Endodermal cell (in vitro differentiated cells): ENCODE results near the gene MRAP2. TPM values are rescaled to one million over a fixed set of nuclear protein-coding genes. Genes with fewer than 3 reads are reported as not detected.
A peak's percentile ranks its signal among the peaks of the same experiment; 100 is the strongest.
"Not testable (repeated sequence)": the region's sequence is repeated elsewhere in the genome, so short reads cannot be mapped to it uniquely, and the experiment has no call there.

Source experiments
- DNase-seq: peaks from one replicate; pipeline ENCODE4 v3.0.0-alpha.2; 2017
- H3K27ac ChIP-seq: 2 replicates; pipeline ENCODE4 v1.5.1; 2013; ENCODE audit warnings: mild to moderate bottlenecking, low read depth, low read length, moderate library complexity
- H3K27me3 ChIP-seq: 2 replicates; pipeline ENCODE4 v1.6.1; 2013; ENCODE audit warnings: mild to moderate bottlenecking, low read length, moderate library complexity; ENCODE audit not compliant: insufficient read depth, control insufficient read depth, poor library complexity, severe bottlenecking
- H3K36me3 ChIP-seq: 2 replicates; pipeline ENCODE4 v1.7.0; 2013; ENCODE audit warnings: mild to moderate bottlenecking, low read length, moderate library complexity; ENCODE audit not compliant: control insufficient read depth, insufficient read depth
- H3K4me1 ChIP-seq: one replicate; pipeline ENCODE4 v1.7.0; 2013; ENCODE audit warnings: low read length; ENCODE audit not compliant: control insufficient read depth, insufficient read depth
- H3K4me3 ChIP-seq: 2 replicates; pipeline ENCODE4 v1.5.1; 2013; ENCODE audit warnings: mild to moderate bottlenecking, low read length, moderate library complexity
- H3K9ac ChIP-seq: 2 replicates; pipeline ENCODE4 v1.6.1; 2013; ENCODE audit warnings: mild to moderate bottlenecking, low read length, moderate library complexity; ENCODE audit not compliant: poor library complexity, severe bottlenecking; ENCODE audit errors: extremely low read depth
- H3K9me3 ChIP-seq: 2 replicates; pipeline ENCODE4 v1.6.1; 2013; ENCODE audit warnings: mild to moderate bottlenecking, low read length, moderate library complexity; ENCODE audit not compliant: control insufficient read depth
- H3K27ac Mint-ChIP-seq: 2 replicates; pipeline ENCODE4 v1.8.0; 2020; ENCODE audit warnings: mixed read lengths
- H3K27me3 Mint-ChIP-seq: 2 replicates; pipeline ENCODE4 v1.8.0; 2021; ENCODE audit warnings: mild to moderate bottlenecking, mixed read lengths; ENCODE audit not compliant: insufficient read depth
- H3K36me3 Mint-ChIP-seq: 2 replicates; pipeline ENCODE4 v1.8.0; 2020; ENCODE audit warnings: low read depth, mixed read lengths
- H3K4me1 Mint-ChIP-seq: 2 replicates; pipeline ENCODE4 v1.8.0; 2020; ENCODE audit warnings: mixed read lengths
- H3K4me3 Mint-ChIP-seq: 2 replicates; pipeline ENCODE4 v1.8.0; 2020; ENCODE audit warnings: mild to moderate bottlenecking, moderate library complexity, mixed read lengths
- H3K9me3 Mint-ChIP-seq: 2 replicates; pipeline ENCODE4 v1.8.0; 2020; ENCODE audit warnings: mild to moderate bottlenecking, mixed read lengths
- WGBS, 2 experiments: methylation state at CpG; one replicate each; pipeline versions ENCODE4 v1.1.5 to v1.1.7; 2013; ENCODE audit warnings: missing lambda C conversion rate in 2 of 2, mixed read lengths in 1 of 2; ENCODE audit not compliant: insufficient coverage in 1 of 2, insufficient read length in 1 of 2; 5-methylcytosine and 5-hydroxymethylcytosine counted together
- total RNA-seq, 2 donors: library from RNA; stranded (reverse); fragmentation: NEBNext Ultra II Directional in 1 of 2; extraction: Animal tissue kit (Norgen Biotek cat#: 25700) in 1 of 2; gene quantifications; 2 replicates in 1 of 2; 3 replicates in 1 of 2; pipeline ENCODE4 v1.2.1, GENCODE V29; 2021
- TF ChIP-seq, protein P1 (sequence below): fragments of 200-600 bp; sonication (generic); conservative IDR thresholded peaks from 2 replicates; pipeline ENCODE4 v1.5.0; 2021; ENCODE audit warnings: antibody characterized with exemption, mild to moderate bottlenecking

The MRAP2 gene
- total RNA-seq, 2 donors from 2014 or later = 10.7 to 10.8 TPM

DNA sequence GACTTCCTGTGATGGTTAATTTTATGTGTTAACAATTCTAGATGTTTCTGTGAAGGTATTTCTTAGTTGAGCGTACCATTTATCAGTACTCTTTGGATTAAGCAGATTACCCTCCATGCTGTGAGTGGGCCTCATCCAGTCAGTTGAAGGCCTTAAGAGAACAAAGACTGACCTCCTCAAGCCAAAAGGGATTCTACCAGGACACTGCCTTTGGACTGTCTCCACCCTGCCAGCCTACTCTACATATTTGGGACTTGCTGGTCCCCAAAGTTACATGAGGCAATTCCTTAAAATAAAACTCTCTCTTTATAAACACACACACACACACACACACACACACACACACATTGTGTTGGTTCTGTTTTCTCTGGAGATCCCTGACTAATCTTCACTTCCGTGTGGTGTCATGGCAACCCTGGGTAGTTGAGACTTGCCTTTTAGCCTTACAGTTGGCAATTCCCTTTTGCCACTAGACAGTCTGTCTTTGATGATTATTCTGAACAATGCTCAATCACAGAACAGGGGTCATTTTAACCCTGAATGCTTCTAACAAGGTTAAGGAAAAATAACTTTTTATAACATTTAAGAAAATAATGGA, 32.2 kb downstream of the MRAP2 start:
- H3K27me3 ChIP-seq = no peaks in the 10 kb centered on the region
- TF ChIP-seq, protein P1, sequence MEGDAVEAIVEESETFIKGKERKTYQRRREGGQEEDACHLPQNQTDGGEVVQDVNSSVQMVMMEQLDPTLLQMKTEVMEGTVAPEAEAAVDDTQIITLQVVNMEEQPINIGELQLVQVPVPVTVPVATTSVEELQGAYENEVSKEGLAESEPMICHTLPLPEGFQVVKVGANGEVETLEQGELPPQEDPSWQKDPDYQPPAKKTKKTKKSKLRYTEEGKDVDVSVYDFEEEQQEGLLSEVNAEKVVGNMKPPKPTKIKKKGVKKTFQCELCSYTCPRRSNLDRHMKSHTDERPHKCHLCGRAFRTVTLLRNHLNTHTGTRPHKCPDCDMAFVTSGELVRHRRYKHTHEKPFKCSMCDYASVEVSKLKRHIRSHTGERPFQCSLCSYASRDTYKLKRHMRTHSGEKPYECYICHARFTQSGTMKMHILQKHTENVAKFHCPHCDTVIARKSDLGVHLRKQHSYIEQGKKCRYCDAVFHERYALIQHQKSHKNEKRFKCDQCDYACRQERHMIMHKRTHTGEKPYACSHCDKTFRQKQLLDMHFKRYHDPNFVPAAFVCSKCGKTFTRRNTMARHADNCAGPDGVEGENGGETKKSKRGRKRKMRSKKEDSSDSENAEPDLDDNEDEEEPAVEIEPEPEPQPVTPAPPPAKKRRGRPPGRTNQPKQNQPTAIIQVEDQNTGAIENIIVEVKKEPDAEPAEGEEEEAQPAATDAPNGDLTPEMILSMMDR = no peak
- Mint-ChIP-seq H3K36me3 (peaks cover 61% of the 10 kb centered on the region), H3K27ac (no peak overlapping the region), H3K9me3 (peaks cover 33% of the 10 kb centered on the region), H3K4me1 (peaks cover 26% of the 10 kb centered on the region), H3K27me3 (peaks cover 1% of the 10 kb centered on the region), H3K4me3 (no peak overlapping the region)
- H3K27ac ChIP-seq = no peak overlapping the region
- H3K4me3 ChIP-seq = no peak overlapping the region
- H3K4me1 ChIP-seq = peaks cover 14% of the 10 kb centered on the region
- no peak for DNase-seq
- H3K9ac ChIP-seq = no peak overlapping the region
- H3K36me3 ChIP-seq = peaks cover 28% of the 10 kb centered on the region
- H3K9me3 ChIP-seq = peaks cover 58% of the 10 kb centered on the region
- 63 to 78% methylated on average over 2 of the region's 2 CpGs for WGBS, 2 experiments

DNA sequence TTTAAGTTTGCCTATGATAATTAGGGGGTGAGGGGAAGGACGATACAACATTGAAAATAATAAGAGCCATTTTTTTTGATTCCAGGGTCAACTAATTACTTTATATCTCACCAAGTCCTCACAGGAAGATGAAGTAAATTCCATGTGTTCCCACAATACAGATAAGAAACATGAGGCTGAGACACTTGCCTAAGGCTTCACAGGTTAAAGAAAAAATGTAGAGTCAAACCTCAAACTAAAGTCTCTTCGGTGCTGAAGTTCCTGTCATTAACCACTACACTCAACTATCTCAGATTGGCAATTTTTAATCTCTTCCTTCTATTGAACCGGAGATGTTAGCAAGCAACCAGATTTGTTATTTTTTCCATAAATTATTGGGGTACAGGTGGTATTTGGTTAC, 33.0 kb downstream of the MRAP2 start:
- TF ChIP-seq, protein P1 = no peak
- H3K9me3 ChIP-seq = peaks cover 66% of the 10 kb centered on the region
- no peak overlapping the region for H3K27ac ChIP-seq
- H3K36me3 ChIP-seq = peaks cover 32% of the 10 kb centered on the region
- no peak overlapping the region for H3K9ac ChIP-seq
- peaks cover 40% of the 10 kb centered on the region for H3K9me3 Mint-ChIP-seq
- peaks cover 14% of the 10 kb centered on the region for H3K4me1 ChIP-seq
- H3K27me3 Mint-ChIP-seq = peaks cover 1% of the 10 kb centered on the region
- H3K27me3 ChIP-seq = no peaks in the 10 kb centered on the region
- H3K4me3 ChIP-seq = no peak overlapping the region
- no peak overlapping the region for H3K27ac Mint-ChIP-seq
- DNase-seq = no peak
- peaks cover 69% of the 10 kb centered on the region for H3K36me3 Mint-ChIP-seq
- H3K4me1 Mint-ChIP-seq = peaks cover 22% of the 10 kb centered on the region
- 91 to 100% methylated on average over 2 of the region's 3 CpGs for WGBS, 2 experiments
- H3K4me3 Mint-ChIP-seq = no peak overlapping the region

DNA sequence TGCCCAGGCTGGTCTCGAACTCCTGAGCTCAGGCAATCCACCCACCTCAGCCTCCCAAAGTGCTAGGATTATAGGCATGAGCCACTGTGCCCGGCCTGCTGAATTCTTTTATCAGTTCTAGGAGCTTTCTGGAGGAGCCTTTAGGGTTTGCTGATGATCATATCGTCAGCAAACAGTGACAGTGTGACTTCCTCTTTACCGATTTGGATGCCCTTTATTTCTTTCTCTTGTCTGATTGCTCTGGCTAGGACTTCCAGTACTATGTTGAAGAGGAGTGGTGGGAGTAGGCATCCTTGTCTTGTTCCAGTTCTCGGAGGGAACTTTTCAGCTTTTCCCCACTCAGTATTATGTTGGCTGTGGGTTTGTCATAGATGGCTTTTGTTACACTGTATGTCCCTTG, 35.3 kb downstream of the MRAP2 start:
- Mint-ChIP-seq H3K9me3 (peaks cover 60% of the 10 kb centered on the region), H3K36me3 (peaks cover 89% of the 10 kb centered on the region)
- Histone ChIP-seq H3K9me3 (peaks cover 89% of the 10 kb centered on the region), H3K4me3 (peak overlapping the region; percentile 4), H3K36me3 (peaks cover 52% of the 10 kb centered on the region)
- WGBS, 2 experiments = 76 to 95% methylated on average over 3 to 5 of the region's 5 CpGs
- not testable (repeated sequence) for H3K4me1 Mint-ChIP-seq, H3K27me3 Mint-ChIP-seq, H3K27me3 ChIP-seq, H3K4me1 ChIP-seq, H3K27ac ChIP-seq, H3K9ac ChIP-seq, H3K4me3 Mint-ChIP-seq, DNase-seq, H3K27ac Mint-ChIP-seq
